Measurements from ENCODE around the gene EHMT1. TPM values are rescaled to one million over a fixed set of nuclear protein-coding genes. Genes with fewer than 3 reads are reported as not detected.

The EHMT1 gene
- total RNA-seq, 1 experiment from 2014 or later, result 112 TPM

GRCh38 chr9:137711678-137712105 is 92.9 kb downstream of the EHMT1 start:
- no CpG with 5 or more reads among the region's 18 CpGs for WGBS (ENCODE audit: extremely low coverage, insufficient read length, low lambda C conversion rate)
- Histone ChIP-seq H4K91ac (ENCODE audit: insufficient read length, low read depth, low read length) (no peak overlapping the region), H2BK120ac (ENCODE audit: low read depth, low read length, poor library complexity, severe bottlenecking) (no peak overlapping the region), H4K20me1 (ENCODE audit: control insufficient read depth, insufficient read depth, insufficient read length) (no peaks in the 10 kb centered on the region), H2BK5ac (ENCODE audit: insufficient read length, low read length) (no peak overlapping the region), H2AFZ (ENCODE audit: low read length) (no peak overlapping the region), H3K4me1 (ENCODE audit: insufficient read depth, low read length) (no peaks in the 10 kb centered on the region), H3K9me3 (ENCODE audit: control insufficient read depth, low read depth, low read length) (no peaks in the 10 kb centered on the region), H3K79me1 (ENCODE audit: insufficient read depth, low read depth, low read length, poor library complexity, severe bottlenecking) (peaks cover 11% of the 10 kb centered on the region), H3K14ac (ENCODE audit: insufficient read depth, low read length) (no peak overlapping the region), H3K27ac (ENCODE audit: insufficient read length, low read depth, low read length) (no peak overlapping the region), H3K18ac (ENCODE audit: insufficient read length, low read depth, low read length) (no peak overlapping the region), H3K23ac (ENCODE audit: insufficient read length, low read depth, low read length) (no peak overlapping the region), H3K27me3 (ENCODE audit: insufficient read depth, low read length) (no peaks in the 10 kb centered on the region), H3K4me2 (ENCODE audit: insufficient read depth, insufficient read length, low read length) (no peak overlapping the region), H3K79me2 (ENCODE audit: insufficient read depth, low read length) (peaks cover 13% of the 10 kb centered on the region; the same call in 1 of the 2 replicates), H2BK12ac (ENCODE audit: insufficient read length, low read depth, low read length) (no peak overlapping the region), H2BK15ac (ENCODE audit: low read depth, low read length) (no peak overlapping the region), H3K56ac (ENCODE audit: insufficient read length, low read depth, low read length) (no peak overlapping the region), H2BK20ac (ENCODE audit: low read depth, low read length, poor library complexity, severe bottlenecking) (no peak overlapping the region), H4K8ac (replicated peaks; ENCODE audit: insufficient read length, low read depth, low read length) (no peak overlapping the region), H4K5ac (ENCODE audit: insufficient read length, low read depth, low read length) (no peak overlapping the region), H3K23me2 (ENCODE audit: insufficient read length, low read depth, low read length, poor library complexity, severe bottlenecking) (no peaks in the 10 kb centered on the region), H3K4ac (ENCODE audit: low read depth, low read length) (no peak overlapping the region), H3K9ac (ENCODE audit: extremely low read depth, insufficient read length, low read length) (no peak overlapping the region), H3T11ph (ENCODE audit: low read length) (no peak overlapping the region), H2AK5ac (ENCODE audit: insufficient read length, low read length) (no peak overlapping the region)
- Mint-ChIP-seq H3K9me3 (peaks cover 10 to 12% of the 10 kb centered on the region in 2 experiments; a peak in 4 of 5 replicates), H3K36me3 (ENCODE audit: insufficient read depth in 1 of 3, low read depth in 3 of 3) (peaks cover 41 to 44% (median 42%) of the 10 kb centered on the region in 3 experiments), H3K27me3 (ENCODE audit: low read depth) (no peaks in the 10 kb centered on the region), H3K4me3 (no peak overlapping the region), H3K27ac (peak overlapping the region in 2 of 3 experiments; percentile 14 to 55; a peak in 3 of 7 replicates), H3K4me1 (peaks cover 17 to 25% of the 10 kb centered on the region in 2 experiments)
- TF ChIP-seq CTCF (conservative IDR thresholded peaks at IDR 0.05), result peak; percentile 33; the same call in 2 of the 3 replicates
- no peak for DNase-seq

Measured in H9 (cell line).